C4-2B (cell line): ENCODE measurements around the gene SLC29A3.

Source experiments
- CTCF ChIP-seq: fragments of 450-650 bp; conservative IDR thresholded peaks from 2 replicates; pipeline ENCODE4 v1.5.1; 2017; ENCODE audit warnings: mild to moderate bottlenecking
- ZFX ChIP-seq: fragments of 450-650 bp; IDR thresholded peaks from 2 replicates; pipeline ENCODE4 v1.6.1; 2017

DNA sequence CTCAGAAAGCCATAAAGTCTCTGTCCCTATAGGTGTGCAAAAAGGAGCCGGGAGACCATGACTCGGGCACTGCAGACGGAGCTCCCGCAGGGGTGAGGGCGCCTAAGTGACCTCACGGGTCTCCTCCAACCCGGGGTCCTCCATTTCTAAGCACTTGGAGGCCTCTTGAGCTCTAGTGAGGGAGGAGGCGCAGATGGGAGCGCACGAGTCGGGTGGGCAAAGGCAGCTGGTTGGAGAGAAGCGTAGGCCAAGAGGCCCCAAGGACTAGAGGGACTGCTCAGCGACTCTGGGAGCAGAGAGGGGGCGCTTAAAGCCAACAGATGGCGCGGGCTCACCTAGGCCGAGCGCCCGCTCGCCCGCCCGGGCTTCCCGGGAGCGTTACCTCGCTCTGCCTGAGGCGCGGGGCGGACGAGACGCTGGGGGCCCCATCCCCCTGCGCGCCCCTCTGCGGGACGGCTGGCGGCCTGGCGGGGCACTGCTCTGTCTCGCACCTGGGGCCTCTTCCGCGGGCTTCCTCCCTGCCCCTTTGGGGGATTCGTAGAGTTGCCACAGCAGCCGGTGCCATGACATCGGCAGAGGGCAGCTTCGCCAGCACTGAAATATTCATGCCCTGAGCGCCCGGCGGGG is 77.1 kb downstream of the SLC29A3 start:
- no peak; the same call in 1 of the 2 replicates for TF ChIP-seq CTCF
- TF ChIP-seq ZFX = no peak
